Activated CD4-positive, alpha-beta memory T cell treated with anti-CD3 and anti-CD28 coated beads, Interleukin-2, amount 10 ng/mL, durations not matched to agents 7 days and 5 days (primary cell): Measurements from ENCODE around the gene GTPBP4. TPM values are rescaled to one million over a fixed set of nuclear protein-coding genes. Genes with fewer than 3 reads are reported as not detected.
A peak's percentile ranks its signal among the peaks of the same experiment; 100 is the strongest.
"Not testable (repeated sequence)": the region's sequence is repeated elsewhere in the genome, so short reads cannot be mapped to it uniquely, and the experiment has no call there.

Experiments
- CTCF ChIA-PET: fragments of 350-600 bp; sonication (Branson Sonifier 250); formaldehyde crosslinking; loops from one replicate; lab custom pipeline; 2021; ENCODE audit warnings: antibody characterized with exemption, inconsistent platforms; lab: Charles Lee
- POLR2A ChIA-PET: fragments of 350-600 bp; sonication (Branson Sonifier 250); formaldehyde crosslinking; loops from one replicate; lab custom pipeline; 2021; ENCODE audit warnings: antibody characterized with exemption; lab: Charles Lee
- DNase-seq: peaks from one replicate; pipeline ENCODE4 v3.0.0-alpha.2; 2020
- H3K27ac Mint-ChIP-seq: one replicate; pipeline ENCODE4 v1.8.0; 2021; ENCODE audit warnings: mild to moderate bottlenecking, mixed read lengths
- H3K27me3 Mint-ChIP-seq: one replicate; pipeline ENCODE4 v1.8.0; 2021; ENCODE audit warnings: mixed read lengths
- H3K36me3 Mint-ChIP-seq: one replicate; pipeline ENCODE4 v1.8.0; 2021; ENCODE audit warnings: low read depth, mixed read lengths
- H3K4me1 Mint-ChIP-seq: one replicate; pipeline ENCODE4 v1.8.0; 2021; ENCODE audit warnings: mixed read lengths
- H3K4me3 Mint-ChIP-seq: one replicate; pipeline ENCODE4 v1.8.0; 2021; ENCODE audit warnings: mild to moderate bottlenecking, mixed read lengths
- H3K9me3 Mint-ChIP-seq: one replicate; pipeline ENCODE4 v1.8.0; 2021; ENCODE audit warnings: mixed read lengths
- total RNA-seq, 2 experiments: library from RNA; stranded (reverse); gene quantifications; one replicate each; pipeline ENCODE4 v1.2.3, GENCODE V29; 2021

GTPBP4 gene
- total RNA-seq, 2 experiments from 2014 or later: 50.9 to 59.6 TPM

- no peaks in the 10 kb centered on the region for H3K27me3 Mint-ChIP-seq
- POLR2A ChIA-PET: interaction anchor here (1.3 to 7.2 kb wide), 4 partner anchors 9 to 127 kb away, joined by 6 to 67 read pairs (median 30); partner anchors contain the start of genes GTPBP4, IDI1 and LARP4B
These were observed 69.8 kb downstream of the GTPBP4 start for GRCh38 chr10:1058017-1058416.

GRCh38 chr10:1059902-1060301 lies 71.7 kb downstream of the GTPBP4 start:
- CTCF ChIA-PET: interaction anchor here (0.6 to 0.9 kb wide), 2 partner anchors 13 to 922 kb away, joined by 4 read pairs; no protein-coding TSS in a partner anchor
- H3K4me1 Mint-ChIP-seq: peaks cover 83% of the 10 kb centered on the region

More at GRCh38 chr10:1058017-1058416, 69.8 kb downstream of the GTPBP4 start:
- DNase-seq: no peak
- Mint-ChIP-seq H3K9me3 (no peaks in the 10 kb centered on the region), H3K4me1 (peaks cover 87% of the 10 kb centered on the region), H3K27ac (peak overlapping the region; percentile 95), H3K36me3 (peaks cover 65% of the 10 kb centered on the region), H3K4me3 (peak overlapping the region; percentile 99)
- CTCF ChIA-PET: interaction anchor here (2.2 kb wide), 1 partner anchor 8 kb away, joined by 7 read pairs; the partner anchor contains the start of gene IDI1

GRCh38 chr10:1061930-1062774 lies 73.9 kb downstream of the GTPBP4 start:
- H3K4me3 Mint-ChIP-seq: peak overlapping the region; percentile 31
- H3K9me3 Mint-ChIP-seq: no peaks in the 10 kb centered on the region
- peaks cover 63% of the 10 kb centered on the region for H3K36me3 Mint-ChIP-seq
- H3K27ac Mint-ChIP-seq: peak overlapping the region; percentile 88
- peaks cover 82% of the 10 kb centered on the region for H3K4me1 Mint-ChIP-seq
- POLR2A ChIA-PET: interaction anchor here (1.6 to 7.2 kb wide), 2 partner anchors 13 to 17 kb away, joined by 5 to 67 read pairs; partner anchors contain the start of gene IDI1
- H3K27me3 Mint-ChIP-seq: no peaks in the 10 kb centered on the region
- CTCF ChIA-PET: interaction anchor here (0.5 to 1.3 kb wide), 2 partner anchors 20 to 53 kb away, joined by 3 read pairs; no protein-coding TSS in a partner anchor
- no peak for DNase-seq

More at GRCh38 chr10:1059902-1060301, 71.7 kb downstream of the GTPBP4 start:
- no peak for DNase-seq
- Mint-ChIP-seq H3K4me3 (no peak overlapping the region), H3K27me3 (no peaks in the 10 kb centered on the region), H3K36me3 (peaks cover 60% of the 10 kb centered on the region), H3K9me3 (no peaks in the 10 kb centered on the region), H3K27ac (no peak overlapping the region)
- POLR2A ChIA-PET: interaction anchor here (0.9 to 7.2 kb wide), 4 partner anchors 9 to 128 kb away, joined by 3 to 67 read pairs (median 27); partner anchors contain the start of genes IDI1 and LARP4B

GRCh38 chr10:1063232-1063865 lies 75.1 kb downstream of the GTPBP4 start:
- peak overlapping the region; percentile 31 for H3K4me3 Mint-ChIP-seq
- no peaks in the 10 kb centered on the region for H3K27me3 Mint-ChIP-seq
- peaks cover 80% of the 10 kb centered on the region for H3K4me1 Mint-ChIP-seq
- H3K36me3 Mint-ChIP-seq: peaks cover 51% of the 10 kb centered on the region
- peak overlapping the region; percentile 88 for H3K27ac Mint-ChIP-seq
- H3K9me3 Mint-ChIP-seq: no peaks in the 10 kb centered on the region
- peak; percentile 37 for DNase-seq
- ChIA-PET CTCF (interaction anchor here (0.7 to 1.5 kb wide), 6 partner anchors 9 to 216 kb away, joined by 3 read pairs; no protein-coding TSS in a partner anchor), POLR2A (interaction anchor here (0.8 to 1.9 kb wide), 5 partner anchors 14 to 133 kb away, joined by 3 to 15 read pairs (median 4); partner anchors contain the start of genes GTPBP4 and IDI1)

- CTCF ChIA-PET: interaction anchor here (0.9 to 1.0 kb wide), 2 partner anchors 16 to 23 kb away, joined by 3 read pairs; partner anchors contain the start of gene IDI1
- peaks cover 77% of the 10 kb centered on the region for H3K4me1 Mint-ChIP-seq
- no peaks in the 10 kb centered on the region for H3K27me3 Mint-ChIP-seq
- H3K9me3 Mint-ChIP-seq: no peaks in the 10 kb centered on the region
- H3K4me3 Mint-ChIP-seq: no peak overlapping the region
- POLR2A ChIA-PET: interaction anchor here (0.6 to 2.1 kb wide), 2 partner anchors 9 to 28 kb away, joined by 3 to 9 read pairs; partner anchors contain the start of gene WDR37
- no peak overlapping the region for H3K27ac Mint-ChIP-seq
- no peak for DNase-seq
- peaks cover 43% of the 10 kb centered on the region for H3K36me3 Mint-ChIP-seq
These were observed 76.7 kb downstream of the GTPBP4 start for GRCh38 chr10:1064964-1065247.

- CTCF ChIA-PET, H3K27me3 Mint-ChIP-seq, DNase-seq, H3K4me3 Mint-ChIP-seq, H3K27ac Mint-ChIP-seq, POLR2A ChIA-PET, H3K9me3 Mint-ChIP-seq: not testable (repeated sequence)
- Mint-ChIP-seq H3K4me1 (peaks cover 60% of the 10 kb centered on the region), H3K36me3 (peaks cover 37% of the 10 kb centered on the region)
These were observed 78.5 kb downstream of the GTPBP4 start for GRCh38 chr10:1066734-1067133.

- CTCF ChIA-PET: no interaction called here
- Mint-ChIP-seq H3K9me3 (no peaks in the 10 kb centered on the region), H3K27ac (no peak overlapping the region), H3K27me3 (no peaks in the 10 kb centered on the region), H3K4me1 (peaks cover 40% of the 10 kb centered on the region), H3K4me3 (no peak overlapping the region), H3K36me3 (peaks cover 37% of the 10 kb centered on the region)
- no peak for DNase-seq
- POLR2A ChIA-PET: interaction anchor here (0.9 kb wide), 2 partner anchors 10 to 32 kb away, joined by 3 read pairs; no protein-coding TSS in a partner anchor
These were observed 80.4 kb downstream of the GTPBP4 start for GRCh38 chr10:1068380-1069361.

Other genes starting within 250 kb of the GTPBP4 start
- 100 to 1,000 TPM in 1 of 2 experiments, 10 to 100 TPM in 1; 99.0 to 103 TPM for gene LARP4B, start 56.7 kb upstream of the GTPBP4 start, total RNA-seq
- not detected for gene IDI2, start 37.4 kb downstream of the GTPBP4 start, total RNA-seq
- 10 to 100 TPM; 96.0 to 96.5 TPM for gene IDI1, start 60.7 kb downstream of the GTPBP4 start, total RNA-seq
- gene WDR37, start 68.0 kb downstream of the GTPBP4 start, total RNA-seq: 10 to 100 TPM; 31.4 to 31.6 TPM